ENCODE measurements around the gene NFIB. TPM values are rescaled to one million over a fixed set of nuclear protein-coding genes. Genes with fewer than 3 reads are reported as not detected.

NFIB gene
- total and polyA plus RNA-seq, 2 donors (not counting 1 experiment from before 2014, with no cell fraction given): 29.3 to 36.3 TPM

GRCh38 chr9:14307989-14308852 is 5.7 kb downstream of the NFIB start:
- H3K9ac ChIP-seq (ENCODE audit: insufficient read depth, low read length): no peak overlapping the region
- peak overlapping the region; percentile 96 for H3K4me2 ChIP-seq (ENCODE audit: extremely low read depth, insufficient read depth, low read length)
- peaks cover 3% of the 10 kb centered on the region for H3K36me3 ChIP-seq (ENCODE audit: control insufficient read depth, insufficient read depth, low read length)
- peak; percentile 61 to 78 for DNase-seq (ENCODE audit: low read depth in 2 of 2)
- H3K27me3 ChIP-seq (ENCODE audit: control insufficient read depth, insufficient read depth, low read length): no peaks in the 10 kb centered on the region
- peaks cover 71% of the 10 kb centered on the region for H3K79me2 ChIP-seq (ENCODE audit: control insufficient read depth, insufficient read depth, low read length)
- H3K9me3 ChIP-seq (ENCODE audit: control insufficient read depth, insufficient read depth, low read depth, low read length): no peaks in the 10 kb centered on the region
- no peaks in the 10 kb centered on the region for H3K4me1 ChIP-seq (ENCODE audit: control insufficient read depth, extremely low read depth, insufficient read depth, low read length)
- peak overlapping the region; percentile 30 for H3K27ac ChIP-seq (ENCODE audit: insufficient read depth, low read length)
- no peak for TF ChIP-seq CTCF (conservative IDR thresholded peaks at IDR 0.05 in 1 of 2, IDR thresholded peaks at IDR 0.05 in 1 of 2; ENCODE audit: low read depth in 1 of 2, low read length in 2 of 2)
- no peak for TF ChIP-seq EZH2 (IDR thresholded peaks at IDR 0.05; ENCODE audit: low read length, missing control alignments)
- peak overlapping the region; percentile 14 to 97 (median 64) for H3K4me3 ChIP-seq (replicated peaks in 1 of 4; ENCODE audit: control extremely low read depth in 1 of 4, insufficient read depth in 1 of 4, low read depth in 3 of 4, low read length in 4 of 4)
- peak overlapping the region; percentile 2 for H2AFZ ChIP-seq (ENCODE audit: low read length)
- H4K20me1 ChIP-seq (ENCODE audit: control insufficient read depth, extremely low read depth, insufficient read depth, low read length): no peaks in the 10 kb centered on the region

- Histone ChIP-seq H3K4me2 (ENCODE audit: extremely low read depth, insufficient read depth, low read length) (peak overlapping the region; percentile 96), H3K79me2 (ENCODE audit: control insufficient read depth, insufficient read depth, low read length) (peaks cover 59% of the 10 kb centered on the region), H3K4me1 (ENCODE audit: control insufficient read depth, extremely low read depth, insufficient read depth, low read length) (no peaks in the 10 kb centered on the region), H4K20me1 (ENCODE audit: control insufficient read depth, extremely low read depth, insufficient read depth, low read length) (no peaks in the 10 kb centered on the region), H3K36me3 (ENCODE audit: control insufficient read depth, insufficient read depth, low read length) (peaks cover 3% of the 10 kb centered on the region), H3K27ac (ENCODE audit: insufficient read depth, low read length) (peak overlapping the region; percentile 46), H2AFZ (ENCODE audit: low read length) (peak overlapping the region; percentile 24), H3K4me3 (replicated peaks in 1 of 4; ENCODE audit: control extremely low read depth in 1 of 4, insufficient read depth in 1 of 4, low read depth in 3 of 4, low read length in 4 of 4) (peak overlapping the region; percentile 36 to 85 (median 48)), H3K9ac (ENCODE audit: insufficient read depth, low read length) (no peak overlapping the region), H3K27me3 (ENCODE audit: control insufficient read depth, insufficient read depth, low read length) (no peaks in the 10 kb centered on the region), H3K9me3 (ENCODE audit: control insufficient read depth, insufficient read depth, low read depth, low read length) (no peaks in the 10 kb centered on the region)
- DNase-seq (ENCODE audit: low read depth in 2 of 2): peak; percentile 62 to 79
- peak in 1 of 2 donors; percentile 8 for TF ChIP-seq CTCF (conservative IDR thresholded peaks at IDR 0.05 in 1 of 2, IDR thresholded peaks at IDR 0.05 in 1 of 2; ENCODE audit: low read depth in 1 of 2, low read length in 2 of 2)
- TF ChIP-seq EZH2 (IDR thresholded peaks at IDR 0.05; ENCODE audit: low read length, missing control alignments): no peak
Measured at GRCh38 chr9:14306672-14307660, 7.0 kb downstream of the NFIB start.

- H3K4me1 ChIP-seq (ENCODE audit: control insufficient read depth, extremely low read depth, insufficient read depth, low read length): peaks cover 3% of the 10 kb centered on the region
- H3K36me3 ChIP-seq (ENCODE audit: control insufficient read depth, insufficient read depth, low read length): peaks cover 3% of the 10 kb centered on the region
- peak overlapping the region; percentile 11 to 51 (median 40) for H3K4me3 ChIP-seq (replicated peaks in 1 of 4; ENCODE audit: control extremely low read depth in 1 of 4, insufficient read depth in 1 of 4, low read depth in 3 of 4, low read length in 4 of 4)
- TF ChIP-seq CTCF (conservative IDR thresholded peaks at IDR 0.05 in 1 of 2, IDR thresholded peaks at IDR 0.05 in 1 of 2; ENCODE audit: low read depth in 1 of 2, low read length in 2 of 2): no peak
- no peak for TF ChIP-seq EZH2 (IDR thresholded peaks at IDR 0.05; ENCODE audit: low read length, missing control alignments)
- H3K79me2 ChIP-seq (ENCODE audit: control insufficient read depth, insufficient read depth, low read length): peaks cover 55% of the 10 kb centered on the region
- H2AFZ ChIP-seq (ENCODE audit: low read length): no peak overlapping the region
- no peaks in the 10 kb centered on the region for H4K20me1 ChIP-seq (ENCODE audit: control insufficient read depth, extremely low read depth, insufficient read depth, low read length)
- H3K27me3 ChIP-seq (ENCODE audit: control insufficient read depth, insufficient read depth, low read length): no peaks in the 10 kb centered on the region
- H3K9ac ChIP-seq (ENCODE audit: insufficient read depth, low read length): no peak overlapping the region
- peak overlapping the region; percentile 96 for H3K4me2 ChIP-seq (ENCODE audit: extremely low read depth, insufficient read depth, low read length)
- H3K27ac ChIP-seq (ENCODE audit: insufficient read depth, low read length): no peak overlapping the region
- no peaks in the 10 kb centered on the region for H3K9me3 ChIP-seq (ENCODE audit: control insufficient read depth, insufficient read depth, low read depth, low read length)
- DNase-seq (ENCODE audit: low read depth in 2 of 2): no peak
Measured at GRCh38 chr9:14306188-14306587, 7.8 kb downstream of the NFIB start.
